Mesendoderm (in vitro differentiated cells): ENCODE measurements around the gene PDGFB.
A peak's percentile ranks its signal among the peaks of the same experiment; 100 is the strongest.

Experiments
- DNase-seq: peaks from one replicate; pipeline ENCODE4 v3.0.0; 2013
- H2AK5ac ChIP-seq: 2 replicates; pipeline ENCODE4 v1.6.1; 2013; ENCODE audit warnings: low read length, inconsistent platforms
- H2BK120ac ChIP-seq: 2 replicates; pipeline ENCODE4 v1.6.1; 2013; ENCODE audit warnings: low read depth, mild to moderate bottlenecking, low read length, moderate library complexity, mixed read lengths
- H2BK15ac ChIP-seq: replicated peaks from 2 replicates; pipeline ENCODE4 v1.6.1; 2013; ENCODE audit warnings: low read depth, mild to moderate bottlenecking, moderate library complexity
- H2BK5ac ChIP-seq: 2 replicates; pipeline ENCODE4 v1.6.1; 2013; ENCODE audit warnings: low read length, inconsistent platforms
- H3K18ac ChIP-seq: 2 replicates; pipeline ENCODE4 v1.6.1; 2013; ENCODE audit warnings: mild to moderate bottlenecking, low read length, mixed read lengths
- H3K23ac ChIP-seq: one replicate; pipeline ENCODE4 v1.6.1; 2013; ENCODE audit warnings: low read length
- H3K27ac ChIP-seq: 2 replicates; pipeline ENCODE4 v1.5.1; 2013; ENCODE audit warnings: low read depth, mild to moderate bottlenecking, inconsistent platforms, low read length, moderate library complexity
- H3K27me3 ChIP-seq: 2 replicates; pipeline ENCODE4 v1.6.1; 2013; ENCODE audit warnings: low read length, control low read depth, mild to moderate bottlenecking, inconsistent platforms; ENCODE audit not compliant: insufficient read depth, poor library complexity
- H3K36me3 ChIP-seq: 2 replicates; pipeline ENCODE4 v1.6.1; 2013; ENCODE audit warnings: low read length, inconsistent platforms; ENCODE audit not compliant: control insufficient read depth, insufficient read depth
- H3K4ac ChIP-seq: one replicate; pipeline ENCODE4 v1.6.1; 2013; ENCODE audit warnings: low read depth, mild to moderate bottlenecking, low read length, moderate library complexity
- H3K4me1 ChIP-seq: 2 replicates; pipeline ENCODE4 v1.6.1; 2013; ENCODE audit warnings: low read depth, low read length, inconsistent platforms; ENCODE audit not compliant: control insufficient read depth
- H3K4me2 ChIP-seq: 2 replicates; pipeline ENCODE4 v1.6.1; 2013; ENCODE audit warnings: low read length
- H3K4me3 ChIP-seq: 2 replicates; pipeline ENCODE4 v1.5.1; 2013; ENCODE audit warnings: mild to moderate bottlenecking, low read length
- H3K56ac ChIP-seq: one replicate; pipeline ENCODE4 v1.6.1; 2013; ENCODE audit warnings: low read length
- H3K79me1 ChIP-seq: 2 replicates; pipeline ENCODE4 v1.6.1; 2013; ENCODE audit warnings: low read length, inconsistent platforms
- H3K79me2 ChIP-seq: 2 replicates; pipeline ENCODE4 v1.6.1; 2013; ENCODE audit warnings: mild to moderate bottlenecking, low read length; ENCODE audit not compliant: control insufficient read depth, insufficient read depth
- H3K9ac ChIP-seq: 2 replicates; pipeline ENCODE4 v1.6.1; 2013; ENCODE audit warnings: low read length, inconsistent platforms
- H4K5ac ChIP-seq: one replicate; pipeline ENCODE4 v1.6.1; 2013; ENCODE audit warnings: low read length
- H4K8ac ChIP-seq: one replicate; pipeline ENCODE4 v1.6.1; 2013; ENCODE audit warnings: low read depth, mild to moderate bottlenecking, control low read depth, low read length, moderate library complexity
- WGBS: extraction: QIAGEN DNeasy Blood & Tissue Kit; methylation state at CpG from one replicate; pipeline ENCODE4 v1.1.7; 2013; ENCODE audit warnings: low lambda C conversion rate, missing lambda C conversion rate; ENCODE audit not compliant: insufficient coverage; ENCODE audit errors: extremely low coverage; 5-methylcytosine and 5-hydroxymethylcytosine counted together

PDGFB gene

DNA sequence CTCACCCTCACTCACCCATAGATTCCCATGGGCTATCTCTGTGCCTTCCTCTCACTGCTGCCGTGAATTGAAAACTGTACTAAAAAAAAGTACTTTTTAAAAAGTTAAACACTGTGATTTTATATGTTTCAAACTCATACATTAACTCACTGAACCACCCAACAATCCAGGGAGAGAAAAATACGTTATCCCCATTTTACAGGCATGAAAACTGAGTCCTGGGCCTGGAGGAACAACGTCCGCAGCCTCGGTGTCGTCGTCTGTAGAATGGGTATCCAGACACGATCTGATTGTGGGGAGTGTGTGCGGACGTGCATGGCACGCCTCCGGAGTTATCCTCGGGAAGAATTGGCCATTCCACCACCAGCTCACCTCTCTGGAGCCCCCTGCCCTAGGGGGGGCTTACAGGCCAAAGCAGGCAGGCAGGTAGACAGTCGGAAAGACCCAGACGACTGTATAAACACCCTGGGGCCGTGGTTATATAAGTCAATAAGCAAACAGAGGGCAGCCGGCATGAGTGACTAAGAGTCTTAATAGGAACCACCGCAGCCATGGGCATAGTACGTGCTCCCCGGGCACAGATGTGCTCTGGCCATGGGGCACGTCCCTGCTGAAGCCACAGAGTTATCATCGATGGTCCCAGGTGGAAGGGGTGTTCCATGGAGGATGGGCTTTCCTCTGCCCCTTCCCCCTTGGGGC lies 7.1 kb upstream of the PDGFB start:
- Histone ChIP-seq H3K79me2 (no peaks in the 10 kb centered on the region), H4K5ac (no peak overlapping the region), H3K4me2 (no peak overlapping the region), H3K9ac (no peak overlapping the region), H3K4me1 (no peaks in the 10 kb centered on the region), H3K23ac (no peak overlapping the region), H3K56ac (no peak overlapping the region), H2BK120ac (no peak overlapping the region), H3K36me3 (no peaks in the 10 kb centered on the region), H4K8ac (no peak overlapping the region), H2BK15ac (no peak overlapping the region), H3K18ac (no peak overlapping the region), H3K27ac (no peak overlapping the region), H3K27me3 (no peaks in the 10 kb centered on the region), H3K79me1 (no peaks in the 10 kb centered on the region), H3K4ac (no peak overlapping the region), H3K4me3 (no peak overlapping the region), H2BK5ac (no peak overlapping the region), H2AK5ac (no peak overlapping the region)
- no peak for DNase-seq
- WGBS, result no CpG with 5 or more reads among the region's 22 CpGs

DNA sequence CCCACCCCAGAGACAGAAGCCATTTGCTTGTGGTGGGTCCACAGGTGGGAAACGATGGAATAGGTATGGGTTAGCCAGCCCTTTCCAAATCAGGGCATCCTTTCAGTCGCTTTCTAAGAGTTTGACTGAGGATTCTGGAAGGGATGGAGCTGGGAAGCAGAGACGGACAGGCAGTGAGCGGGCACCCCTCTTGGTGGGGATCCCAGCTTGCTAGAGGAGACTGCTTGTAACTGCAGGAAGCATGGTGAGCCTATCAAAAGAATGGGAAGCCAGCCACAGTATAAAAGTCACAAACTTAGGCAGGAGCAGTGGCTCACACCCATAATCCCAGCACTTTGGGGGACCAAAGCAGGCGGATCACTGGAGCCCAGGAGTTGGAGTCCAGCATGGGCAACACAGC lies 6.1 kb upstream of the PDGFB start:
- H3K79me1 ChIP-seq, result no peaks in the 10 kb centered on the region
- no peak overlapping the region for H2BK5ac ChIP-seq
- no peak overlapping the region for H3K23ac ChIP-seq
- no peaks in the 10 kb centered on the region for H3K36me3 ChIP-seq
- H3K4me1 ChIP-seq, result no peaks in the 10 kb centered on the region
- H3K4ac ChIP-seq, result no peak overlapping the region
- no peak overlapping the region for H3K4me3 ChIP-seq
- H3K79me2 ChIP-seq, result no peaks in the 10 kb centered on the region
- no peak overlapping the region for H3K56ac ChIP-seq
- no peak overlapping the region for H3K27ac ChIP-seq
- H3K9ac ChIP-seq, result no peak overlapping the region
- no peak overlapping the region for H2BK120ac ChIP-seq
- H3K4me2 ChIP-seq, result no peak overlapping the region
- H3K18ac ChIP-seq, result no peak overlapping the region
- H2BK15ac ChIP-seq, result no peak overlapping the region
- no peak overlapping the region for H2AK5ac ChIP-seq
- WGBS, result no CpG with 5 or more reads among the region's 5 CpGs
- H4K8ac ChIP-seq, result no peak overlapping the region
- H4K5ac ChIP-seq, result no peak overlapping the region
- peak; percentile 57 for DNase-seq
- H3K27me3 ChIP-seq, result no peaks in the 10 kb centered on the region

DNA sequence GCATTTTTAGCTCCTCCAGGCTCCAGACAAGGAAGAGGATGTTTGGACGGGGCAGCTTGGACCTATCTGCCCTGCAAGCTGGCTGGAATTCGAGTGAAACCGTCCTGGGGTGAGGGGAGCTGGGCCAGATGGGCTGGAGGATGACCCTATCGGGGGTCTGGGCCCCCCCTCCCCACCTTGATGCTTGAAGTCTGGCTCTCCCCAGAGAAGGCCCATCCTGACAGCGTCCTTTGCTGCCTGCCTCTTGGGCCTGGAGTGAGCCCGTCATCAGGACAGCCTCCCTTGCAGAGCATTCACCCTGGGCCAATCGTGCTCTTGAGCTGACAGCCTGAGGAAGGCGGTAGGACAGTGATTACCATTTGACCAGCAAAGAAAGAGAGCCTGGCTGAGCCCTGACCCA lies 5.3 kb upstream of the PDGFB start:
- no peaks in the 10 kb centered on the region for H3K36me3 ChIP-seq
- no peak overlapping the region for H3K4ac ChIP-seq
- peak; percentile 52 for DNase-seq
- no peaks in the 10 kb centered on the region for H3K27me3 ChIP-seq
- no peaks in the 10 kb centered on the region for H3K79me1 ChIP-seq
- H3K4me3 ChIP-seq, result no peak overlapping the region
- no peak overlapping the region for H3K23ac ChIP-seq
- H3K9ac ChIP-seq, result peak overlapping the region; percentile 32
- WGBS, result no CpG with 5 or more reads among the region's 8 CpGs
- no peak overlapping the region for H2BK15ac ChIP-seq
- H3K4me2 ChIP-seq, result no peak overlapping the region
- H4K8ac ChIP-seq, result no peak overlapping the region
- H3K4me1 ChIP-seq, result no peaks in the 10 kb centered on the region
- H3K79me2 ChIP-seq, result no peaks in the 10 kb centered on the region
- H2AK5ac ChIP-seq, result no peak overlapping the region
- no peak overlapping the region for H2BK5ac ChIP-seq
- no peak overlapping the region for H3K18ac ChIP-seq
- H2BK120ac ChIP-seq, result no peak overlapping the region
- no peak overlapping the region for H3K27ac ChIP-seq
- H3K56ac ChIP-seq, result peak overlapping the region; percentile 52
- no peak overlapping the region for H4K5ac ChIP-seq

DNA sequence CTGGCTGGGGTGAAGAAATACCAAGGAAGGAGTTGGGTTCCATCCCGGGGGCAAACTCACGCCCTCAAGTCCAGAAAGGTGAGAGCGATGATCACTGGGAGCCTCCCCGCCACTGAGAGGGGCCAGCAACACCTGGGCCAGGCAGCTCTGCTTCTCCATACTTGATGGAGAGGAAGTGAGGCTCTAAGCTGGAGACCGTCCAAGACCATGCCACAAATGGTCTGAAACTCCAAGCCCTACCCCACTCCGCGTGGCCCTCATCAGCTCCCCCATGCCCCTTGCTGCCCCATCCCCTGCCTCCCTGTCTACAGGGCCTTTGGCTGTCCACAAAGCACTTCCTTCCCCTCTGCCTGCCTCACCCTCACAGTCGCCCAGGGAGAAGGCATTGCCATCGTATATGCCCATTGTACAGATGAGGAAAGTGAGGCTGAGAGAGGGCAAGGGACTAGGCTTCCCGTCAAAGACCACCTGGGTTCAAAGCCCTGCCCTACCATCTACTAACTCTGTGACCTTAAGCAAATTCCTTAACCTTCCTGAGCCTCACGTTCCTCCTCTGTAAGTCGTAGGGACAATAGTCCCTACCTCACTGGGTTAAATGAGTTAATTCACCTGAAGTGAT lies 4.4 kb upstream of the PDGFB start:
- Histone ChIP-seq H2BK5ac (no peak overlapping the region), H3K79me1 (no peaks in the 10 kb centered on the region), H3K9ac (no peak overlapping the region), H3K4me2 (no peak overlapping the region), H2BK15ac (no peak overlapping the region), H3K36me3 (no peaks in the 10 kb centered on the region), H3K23ac (no peak overlapping the region), H2AK5ac (no peak overlapping the region), H3K18ac (no peak overlapping the region), H3K4me3 (no peak overlapping the region), H3K56ac (peak overlapping the region; percentile 2), H3K79me2 (no peaks in the 10 kb centered on the region), H3K4ac (no peak overlapping the region), H4K8ac (no peak overlapping the region), H4K5ac (no peak overlapping the region), H3K27ac (no peak overlapping the region), H2BK120ac (no peak overlapping the region), H3K27me3 (no peaks in the 10 kb centered on the region), H3K4me1 (no peaks in the 10 kb centered on the region)
- no CpG with 5 or more reads among the region's 12 CpGs for WGBS
- no peak for DNase-seq

DNA sequence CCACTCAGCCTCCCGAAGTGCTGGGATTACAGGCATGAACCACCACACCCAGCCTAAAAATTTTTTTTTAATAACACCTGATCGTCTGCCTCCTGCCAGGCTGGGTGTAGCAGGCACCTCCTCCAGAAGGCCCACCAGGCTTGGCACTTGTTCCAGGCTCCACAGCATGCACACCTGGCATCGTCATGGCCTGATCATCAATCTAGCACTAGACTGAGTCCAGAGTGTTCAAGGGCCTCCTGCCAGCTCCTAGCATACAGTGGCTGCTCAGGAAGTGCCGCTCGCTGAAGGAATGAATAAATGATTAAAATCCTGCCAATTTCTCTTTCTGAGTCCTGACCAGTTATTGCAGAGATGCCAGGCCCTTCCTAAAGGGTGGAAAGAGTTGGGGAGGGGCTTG lies 3.5 kb upstream of the PDGFB start:
- no peak overlapping the region for H3K23ac ChIP-seq
- no peak overlapping the region for H3K18ac ChIP-seq
- no peak overlapping the region for H3K56ac ChIP-seq
- no peak overlapping the region for H3K27ac ChIP-seq
- no peaks in the 10 kb centered on the region for H3K27me3 ChIP-seq
- H2BK15ac ChIP-seq, result no peak overlapping the region
- H2BK5ac ChIP-seq, result no peak overlapping the region
- H3K4ac ChIP-seq, result no peak overlapping the region
- no peak overlapping the region for H4K8ac ChIP-seq
- no peak overlapping the region for H3K4me2 ChIP-seq
- no peaks in the 10 kb centered on the region for H3K79me1 ChIP-seq
- no peaks in the 10 kb centered on the region for H3K4me1 ChIP-seq
- H2BK120ac ChIP-seq, result no peak overlapping the region
- H3K9ac ChIP-seq, result no peak overlapping the region
- no CpG with 5 or more reads among the region's 5 CpGs for WGBS
- no peak overlapping the region for H3K4me3 ChIP-seq
- H3K79me2 ChIP-seq, result no peaks in the 10 kb centered on the region
- no peak for DNase-seq
- no peak overlapping the region for H4K5ac ChIP-seq
- no peak overlapping the region for H2AK5ac ChIP-seq
- H3K36me3 ChIP-seq, result no peaks in the 10 kb centered on the region

DNA sequence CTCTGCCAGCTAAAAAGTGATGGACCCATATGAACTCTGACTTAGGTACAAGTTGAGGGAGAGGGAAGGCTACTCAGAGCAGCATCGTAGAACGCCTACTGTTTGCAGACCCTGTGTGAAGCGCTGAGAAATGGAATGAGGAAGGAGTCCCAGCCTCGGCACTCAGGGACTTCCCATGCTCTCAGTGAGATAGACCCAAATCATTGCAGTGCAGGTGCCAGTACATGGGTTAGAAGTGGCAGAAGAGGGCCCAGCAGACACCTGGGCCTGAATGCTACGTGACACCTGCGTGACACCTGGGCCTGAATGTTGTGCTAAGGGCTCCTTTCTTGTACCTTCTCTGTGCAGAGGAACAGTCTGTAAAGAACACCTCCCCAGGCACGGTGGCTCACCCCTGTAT lies 2.6 kb upstream of the PDGFB start:
- Histone ChIP-seq H3K27ac (no peak overlapping the region), H3K79me2 (no peaks in the 10 kb centered on the region), H4K5ac (no peak overlapping the region), H2AK5ac (no peak overlapping the region), H3K27me3 (no peaks in the 10 kb centered on the region), H3K4ac (no peak overlapping the region), H4K8ac (no peak overlapping the region), H3K18ac (no peak overlapping the region), H3K36me3 (no peaks in the 10 kb centered on the region), H3K9ac (no peak overlapping the region), H3K23ac (no peak overlapping the region), H3K4me3 (no peak overlapping the region), H2BK5ac (no peak overlapping the region), H3K56ac (no peak overlapping the region), H2BK15ac (no peak overlapping the region), H3K79me1 (no peaks in the 10 kb centered on the region), H3K4me1 (no peaks in the 10 kb centered on the region), H3K4me2 (no peak overlapping the region), H2BK120ac (no peak overlapping the region)
- WGBS, result no CpG with 5 or more reads among the region's 7 CpGs
- DNase-seq, result no peak
